HepG2 (cell line): ENCODE results near the gene PADI6. TPM values are rescaled to one million over a fixed set of nuclear protein-coding genes. Genes with fewer than 3 reads are reported as not detected.

Experiments
- ATAC-seq: fragments of 200-7000 bp; cut with Tn5 transposase; 3 replicates; pipeline ENCODE4 v1.9.1; 2020; ENCODE audit warnings: mild to moderate bottlenecking, moderate library complexity
- BruUV-seq: library from RNA; stranded (reverse); fragments of 400-500 nt; replicated peaks from 2 replicates; lab custom pipeline; 2021; lab: Mats Ljungman, UMichigan
- CTCF ChIA-PET: fragments of 300-600 bp; formaldehyde crosslinking; extraction: SDS; loops from one replicate; lab custom pipeline; 2021; ENCODE audit warnings: low total read pairs, inconsistent platforms, low intra/inter-chr PET ratio; lab: Yijun Ruan, JAX
- POLR2A ChIA-PET: fragments of 350-600 bp; sonication (Branson Sonifier 250); formaldehyde crosslinking; loops from one replicate; lab custom pipeline; 2020; ENCODE audit warnings: antibody characterized with exemption, inconsistent platforms; lab: Yijun Ruan, JAX
- DNase-seq: peaks from one replicate; pipeline ENCODE4 v3.0.0-alpha.2; 2015; ENCODE audit warnings: low spot score
- FAIRE-seq: peaks from 3 replicates; lab custom pipeline; 2011; peaks lifted over from hg19 to GRCh38; lab: Jason Lieb, UNC
- H2AFZ ChIP-seq: one replicate; pipeline ENCODE4 v1.6.1; 2011; ENCODE audit warnings: low read length, inconsistent platforms
- H3K27ac ChIP-seq: fragments of 300-600 bp; 3 replicates; pipeline ENCODE4 v1.8.0; 2011; ENCODE audit warnings: mixed run types, mild to moderate bottlenecking, mixed read lengths, low read length, inconsistent platforms; ENCODE audit not compliant: insufficient read depth; ENCODE audit errors: extremely low read length
- H3K27me3 ChIP-seq, 2 experiments: fragments of 200-600 bp in 1 of 2; 2 replicates in 1 of 2; 3 replicates in 1 of 2; pipeline versions ENCODE4 v1.6.0 to v1.8.0; 2011; ENCODE audit warnings: low read length in 2 of 2, mild to moderate bottlenecking in 2 of 2, moderate library complexity in 2 of 2, inconsistent platforms in 1 of 2; ENCODE audit not compliant: insufficient read depth in 2 of 2, control insufficient read depth in 1 of 2
- H3K36me3 ChIP-seq, 2 experiments: fragments of 200-600 bp in 1 of 2; replicated peaks in 1 of 2; 2 replicates in 1 of 2; 3 replicates in 1 of 2; pipeline versions ENCODE4 v1.5.1 to v1.8.0; 2011; ENCODE audit warnings: low read length in 2 of 2, inconsistent platforms in 1 of 2; ENCODE audit not compliant: insufficient read depth in 2 of 2, control insufficient read depth in 1 of 2
- H3K4me1 ChIP-seq: 2 replicates; pipeline ENCODE4 v1.5.1; 2012; ENCODE audit warnings: low read length, inconsistent platforms; ENCODE audit not compliant: insufficient read depth
- H3K4me2 ChIP-seq: 2 replicates; pipeline ENCODE4 v1.6.0; 2011; ENCODE audit warnings: low read depth, low read length, inconsistent platforms
- H3K4me3 ChIP-seq, 3 experiments: fragments of 200-600 bp in 1 of 3; sonication (generic), shearing (Covaris generic) in 1 of 3; replicated peaks in 1 of 3; 2 replicates each; pipeline ENCODE4 v1.5.1; 2011 to 2016; ENCODE audit warnings: low read length in 3 of 3, inconsistent platforms in 2 of 3, low read depth in 2 of 3, mild to moderate bottlenecking in 2 of 3, control low read depth in 1 of 3, mixed read lengths in 1 of 3; ENCODE audit not compliant: insufficient read depth in 1 of 3
- H3K79me2 ChIP-seq: one replicate; pipeline ENCODE4 v1.6.1; 2011; ENCODE audit warnings: low read length, inconsistent platforms; ENCODE audit not compliant: insufficient read depth
- H3K9ac ChIP-seq: 2 replicates; pipeline ENCODE4 v1.6.0; 2011; ENCODE audit warnings: mild to moderate bottlenecking, low read depth, low read length, inconsistent platforms; ENCODE audit not compliant: insufficient read depth
- H3K9me3 ChIP-seq: 2 replicates; pipeline ENCODE4 v1.5.1; 2012; ENCODE audit warnings: mild to moderate bottlenecking, low read length
- H4K20me1 ChIP-seq: 2 replicates; pipeline ENCODE4 v1.6.0; 2011; ENCODE audit warnings: inconsistent platforms, mild to moderate bottlenecking, low read length, moderate library complexity; ENCODE audit not compliant: insufficient read depth
- ARHGAP35 ChIP-seq: sonication (generic); formaldehyde crosslinking; IDR thresholded peaks from 2 replicates; pipeline ENCODE4 v1.9.0; 2022; ENCODE audit warnings: mild to moderate bottlenecking, inconsistent platforms, moderate library complexity, missing genetic modification reagents, borderline replicate concordance
- ASH2L ChIP-seq: fragments of 300-600, 200-600 bp; sonication (generic); IDR thresholded peaks from 2 replicates; pipeline ENCODE4 v1.7.0; 2017; ENCODE audit warnings: low read depth, mild to moderate bottlenecking, moderate library complexity, mixed read lengths, low read length; ENCODE audit not compliant: insufficient read length
- MLLT10 ChIP-seq: sonication (generic); formaldehyde crosslinking; IDR thresholded peaks from 2 replicates; pipeline ENCODE4 v1.4.0; 2020; ENCODE audit warnings: missing genetic modification reagents
- RAD51 ChIP-seq: fragments of 450-650 bp; IDR thresholded peaks from 2 replicates; pipeline ENCODE4 v1.6.1; 2016; ENCODE audit warnings: borderline replicate concordance
- RBFOX2 ChIP-seq: fragments of 200-400 bp; formaldehyde crosslinking; IDR thresholded peaks from 2 replicates; pipeline ENCODE4 v1.6.1; 2017; ENCODE audit warnings: low read depth, mild to moderate bottlenecking, low read length
- SETDB1 ChIP-seq: sonication (generic); formaldehyde crosslinking; IDR thresholded peaks from 2 replicates; pipeline ENCODE4 v1.5.1; 2020; ENCODE audit warnings: missing genetic modification reagents, mild to moderate bottlenecking, borderline replicate concordance
- SNAPC5 ChIP-seq: sonication (generic); formaldehyde crosslinking; IDR thresholded peaks from 2 replicates; pipeline ENCODE4 v1.8.1; 2023; ENCODE audit warnings: mild to moderate bottlenecking, missing genetic modification reagents, borderline replicate concordance
- ZBTB3 ChIP-seq: sonication (generic); formaldehyde crosslinking; IDR thresholded peaks from 2 replicates; pipeline ENCODE4 v1.4.0; 2020; ENCODE audit warnings: low read depth, mild to moderate bottlenecking, moderate library complexity, missing genetic modification reagents, borderline replicate concordance
- ZKSCAN8 ChIP-seq: IDR thresholded peaks from 2 replicates; pipeline ENCODE4 v1.6.1; 2016; ENCODE audit warnings: borderline replicate concordance, missing genetic modification reagents, missing compliant biosample characterization
- ZNF512B ChIP-seq: sonication (generic); formaldehyde crosslinking; IDR thresholded peaks from 2 replicates; pipeline ENCODE4 v1.5.1; 2020; ENCODE audit warnings: missing genetic modification reagents, mild to moderate bottlenecking, borderline replicate concordance
- ZNF629 ChIP-seq: sonication (generic); formaldehyde crosslinking; conservative IDR thresholded peaks from 2 replicates; pipeline ENCODE4 v1.5.0; 2020; ENCODE audit warnings: missing genetic modification reagents
- ZNF749 ChIP-seq: sonication (generic); formaldehyde crosslinking; IDR thresholded peaks from 2 replicates; pipeline ENCODE4 v1.8.0; 2022; ENCODE audit warnings: mild to moderate bottlenecking, missing genetic modification reagents, moderate library complexity, borderline replicate concordance
- ZZZ3 ChIP-seq: sonication (generic); formaldehyde crosslinking; IDR thresholded peaks from 2 replicates; pipeline ENCODE4 v1.4.0; 2020; ENCODE audit warnings: missing genetic modification reagents, mild to moderate bottlenecking, borderline replicate concordance
- WGBS: methylation state at CpG from one replicate; pipeline ENCODE4 v1.1.6; 2017; ENCODE audit warnings: low lambda C conversion rate; 5-methylcytosine and 5-hydroxymethylcytosine counted together
- in situ Hi-C: cut with HindIII; loops from 2 replicates; pipeline ENCODE4 v1.10.0; 2017; ENCODE audit warnings: low pct_unique_long_range_greater_than_20kb; ENCODE audit not compliant: extremely low pct_ligation_motif_present
- intact Hi-C: fragments of 100-400 bp; cut with micrococcal nuclease; formaldehyde crosslinking; loops from one replicate; pipeline ENCODE4 v1.10.0; 2022; ENCODE audit not compliant: unreplicated experiment
- polyA plus RNA-seq, 8 experiments: library from polyadenylated mRNA; depleted of rRNA in 3 of 8; stranded (reverse) in 7 of 8; unstranded in 1 of 8; fragments of >200 nt; fragmentation: Illumina TruSeq in 4 of 8; extraction: Trizol in 4 of 8; gene quantifications; 2 replicates each; pipeline versions ENCODE4 v1.2.1 to v1.2.3, GENCODE V29; 2011 to 2016; ENCODE audit warnings: low read depth in 4 of 8, missing spikeins in 1 of 8, mixed read lengths in 1 of 8; ENCODE audit not compliant: insufficient read depth in 1 of 8
- total RNA-seq, 5 experiments: library from RNA; depleted of rRNA; stranded (reverse); fragments of >200 nt; fragmentation: Illumina TruSeq; extraction: Trizol; gene quantifications; 2 replicates each; pipeline ENCODE4 v1.2.3, GENCODE V29; 2016; ENCODE audit warnings: low read depth in 1 of 5

The PADI6 gene
- total and polyA plus RNA-seq, 2 of the 13 experiments (the other 11 are each of a cell fraction or from before 2014, with no cell fraction given) = not detected

DNA sequence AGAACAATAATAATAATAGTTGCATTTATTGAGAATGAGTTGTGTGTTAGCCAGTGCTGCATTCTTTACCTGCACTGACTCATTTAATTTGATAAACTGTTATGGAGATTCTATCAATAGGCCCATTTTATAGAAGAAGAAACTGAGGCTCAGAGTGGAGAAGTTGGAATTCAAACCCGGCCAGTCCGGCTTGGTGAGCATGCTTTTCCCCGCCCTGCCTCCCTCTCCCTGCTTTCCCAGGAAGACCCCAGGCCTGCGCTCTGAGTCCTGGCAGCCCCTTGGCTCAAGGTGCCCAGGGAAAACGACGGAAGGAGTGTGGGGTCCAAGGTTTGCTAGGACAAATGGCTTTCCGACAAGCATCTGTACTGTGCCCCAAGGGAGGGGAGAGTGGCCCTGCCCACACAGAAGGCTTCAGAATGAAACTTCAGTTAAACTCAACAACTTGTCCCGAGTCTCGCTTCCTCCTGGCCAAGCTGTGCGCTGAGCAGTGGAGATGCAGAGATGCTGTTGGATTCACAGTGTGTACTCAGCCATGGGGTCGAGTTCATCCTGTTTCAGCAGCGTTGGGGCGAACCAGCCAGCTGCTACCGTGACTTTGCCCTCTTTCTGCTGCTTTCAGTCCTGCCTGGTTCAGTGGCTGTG is 23.3 kb upstream of the PADI6 start:
- no peak overlapping the region for H3K27ac ChIP-seq
- in situ Hi-C loops = no loop called here
- CTCF ChIA-PET = no interaction called here
- TF ChIP-seq RBFOX2 = no peak
- peak; percentile 54; the same call in 1 of the 2 replicates for TF ChIP-seq ZNF629
- TF ChIP-seq, all 625 proteins: peak for 1
- no peak overlapping the region for H2AFZ ChIP-seq
- no peak overlapping the region for H3K4me2 ChIP-seq
- H3K9me3 ChIP-seq = no peaks in the 10 kb centered on the region
- no peak for DNase-seq
- peaks cover 0 to 3% of the 10 kb centered on the region in 2 experiments; a peak in 2 of 5 replicates for H3K27me3 ChIP-seq
- no TSS peak for BruUV-seq
- 0 out of 2 replicates have a peak, but pooled peaks cover 4% of the 10 kb centered on the region for H4K20me1 ChIP-seq
- intact Hi-C loops = no loop called here
- no peaks in the 10 kb centered on the region for H3K36me3 ChIP-seq
- no peak overlapping the region for H3K4me3 ChIP-seq
- FAIRE-seq = no peak
- POLR2A ChIA-PET = interaction anchor here (0.6 kb wide), 1 partner anchor 239 kb away, joined by 3 read pairs; no protein-coding TSS in a partner anchor
- ATAC-seq = no peak
- no peaks in the 10 kb centered on the region for H3K4me1 ChIP-seq
- WGBS = 45% methylated on average over 7 of the region's 14 CpGs
- H3K9ac ChIP-seq = no peak overlapping the region
- no peaks in the 10 kb centered on the region for H3K79me2 ChIP-seq

- ATAC-seq = no peak
- H4K20me1 ChIP-seq = 0 out of 2 replicates have a peak, but pooled peaks cover 4% of the 10 kb centered on the region
- intact Hi-C loops = no loop called here
- TF ChIP-seq RAD51 (no peak), ZZZ3 (CRISPR knock-in tag) (no peak), SNAPC5 (CRISPR knock-in tag) (no peak), ASH2L (no peak), ZNF749 (no peak), ZBTB3 (CRISPR knock-in tag) (no peak), ARHGAP35 (CRISPR knock-in tag) (no peak), ZNF512B (CRISPR knock-in tag) (no peak), SETDB1 (no peak), ZKSCAN8 (CRISPR knock-in tag) (no peak), MLLT10 (CRISPR knock-in tag) (no peak)
Observed at GRCh38 chr1:17350083-17350482, 21.9 kb upstream of the PADI6 start.

More at GRCh38 chr1:17350083-17350482, 21.9 kb upstream of the PADI6 start:
- WGBS = 65% methylated on average over 8 of the region's 8 CpGs
- no TSS peak for BruUV-seq
- Histone ChIP-seq H3K4me3 (no peak overlapping the region), H2AFZ (no peak overlapping the region), H3K27ac (no peak overlapping the region), H3K79me2 (no peaks in the 10 kb centered on the region), H3K36me3 (no peaks in the 10 kb centered on the region), H3K27me3 (peaks cover 2 to 7% of the 10 kb centered on the region in 2 experiments; a peak in 2 of 5 replicates), H3K4me2 (no peak overlapping the region), H3K9me3 (no peaks in the 10 kb centered on the region), H3K4me1 (no peaks in the 10 kb centered on the region), H3K9ac (no peak overlapping the region)
- ChIA-PET CTCF (no interaction called here), POLR2A (no interaction called here)
- in situ Hi-C loops = no loop called here
- no peak for DNase-seq
- no peak for FAIRE-seq
